Tongue (tissue), 2 donors: ENCODE measurements around the gene ZDHHC8. TPM values are rescaled to one million over a fixed set of nuclear protein-coding genes. Genes with fewer than 3 reads are reported as not detected.

Source experiments
- DNase-seq: peaks from one replicate; pipeline ENCODE4 v3.0.0-alpha.2; 2015
- total RNA-seq: library from RNA; depleted of rRNA; stranded (reverse); fragments of >200 nt; gene quantifications from one replicate; pipeline ENCODE4 v1.2.3, GENCODE V29; 2014

Gene ZDHHC8
- total RNA-seq, 1 donor from 2014 or later, result 39.4 TPM

GRCh38 chr22:20096574-20097420 lies 34.8 kb upstream of the ZDHHC8 start:
- DNase-seq, result no peak

DNA sequence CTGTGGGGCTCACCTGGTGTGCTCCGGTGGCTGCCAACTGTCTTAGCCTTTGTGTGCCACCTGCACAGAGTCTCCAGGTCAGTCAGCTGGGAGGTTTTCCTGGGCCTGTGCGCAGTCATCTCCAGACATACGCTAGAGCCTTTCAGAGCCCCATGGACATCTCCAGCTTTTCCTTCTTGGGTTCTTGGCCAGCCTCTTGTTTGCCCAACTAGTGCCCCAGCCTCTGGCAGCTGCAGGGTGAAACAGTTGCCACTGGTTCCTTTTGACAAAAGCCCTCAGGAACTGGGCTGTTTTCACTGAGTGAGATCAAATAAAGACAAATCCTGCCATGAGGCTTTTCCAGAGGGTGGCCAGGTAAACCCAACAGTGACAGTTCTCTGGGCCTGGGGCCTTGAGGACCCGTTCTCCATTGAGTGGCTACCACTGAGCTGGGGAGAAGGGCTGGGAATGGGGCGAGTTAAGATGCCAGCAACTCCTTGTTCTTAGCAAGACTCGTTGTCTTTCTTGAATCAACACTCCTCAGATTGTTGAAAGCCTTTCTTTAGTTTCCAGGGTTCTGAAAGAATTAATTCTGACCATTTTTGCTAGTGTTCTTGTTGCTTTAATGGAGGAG lies 32.4 kb upstream of the ZDHHC8 start:
- DNase-seq, result no peak

- DNase-seq, result no peak
These were observed 30.0 kb upstream of the ZDHHC8 start for GRCh38 chr22:20101638-20102037.

GRCh38 chr22:20102203-20102780 lies 29.3 kb upstream of the ZDHHC8 start:
- no peak for DNase-seq

DNA sequence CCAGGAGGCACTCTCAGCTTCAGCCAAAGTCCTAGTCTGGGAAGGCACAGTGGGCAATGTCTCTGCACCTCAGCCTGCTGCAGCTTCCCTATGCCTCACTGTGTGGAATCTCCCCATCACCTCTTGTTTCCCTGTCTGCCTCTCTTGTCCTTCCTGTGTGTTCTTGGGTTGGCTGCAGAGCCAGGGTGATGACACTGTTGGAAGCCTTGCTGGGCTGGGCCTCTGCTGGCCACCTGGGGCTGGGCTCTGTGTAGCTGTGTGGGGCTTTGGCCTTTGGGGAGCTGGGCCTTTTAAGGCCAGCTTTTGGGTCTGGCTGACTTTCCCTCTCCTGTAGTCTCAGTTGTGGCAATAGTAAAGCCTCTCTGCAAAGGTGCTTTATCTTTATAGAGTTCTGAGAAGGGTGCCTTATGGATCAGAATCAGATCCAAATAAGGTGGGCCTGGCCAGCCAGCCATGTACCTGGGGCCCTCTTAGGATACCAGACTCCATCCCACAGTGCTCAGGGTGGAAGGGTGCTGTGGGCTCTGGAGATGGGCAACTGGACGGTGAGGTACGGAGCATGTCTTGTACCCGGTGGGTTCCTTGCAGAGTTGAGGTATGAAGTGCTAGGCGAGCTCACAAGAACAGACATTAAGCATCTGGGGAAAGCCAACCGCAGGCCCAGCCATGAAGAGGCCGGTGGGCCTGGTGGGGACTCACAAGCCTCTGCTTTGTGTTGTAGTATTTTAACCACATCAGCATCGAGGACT lies 26.0 kb upstream of the ZDHHC8 start:
- no peak for DNase-seq

GRCh38 chr22:20106205-20106848 lies 25.3 kb upstream of the ZDHHC8 start:
- DNase-seq, result no peak

DNA sequence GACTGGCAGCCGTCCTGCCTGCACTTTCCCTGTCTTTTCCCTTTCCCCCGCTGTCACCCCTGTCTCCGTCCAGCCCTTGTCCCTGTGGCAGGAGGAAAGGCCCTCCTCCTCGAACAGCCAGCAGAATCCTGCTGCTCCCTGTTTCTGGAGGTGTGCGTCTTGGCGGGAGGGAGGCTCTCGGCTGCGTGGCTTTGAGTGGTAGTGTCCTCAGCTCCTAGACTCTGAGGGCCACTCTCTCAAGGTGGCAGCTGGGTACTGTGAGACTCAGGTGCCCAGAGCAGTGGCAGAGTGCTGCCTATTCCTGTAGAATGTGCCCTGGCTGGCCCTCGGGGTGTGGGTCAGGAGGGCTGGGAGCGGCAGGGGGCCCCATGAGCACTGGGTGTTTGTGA lies 24.8 kb upstream of the ZDHHC8 start:
- DNase-seq, result no peak

- no peak for DNase-seq
These were observed 24.1 kb upstream of the ZDHHC8 start for GRCh38 chr22:20107471-20107901.

GRCh38 chr22:20107951-20108756 lies 23.4 kb upstream of the ZDHHC8 start:
- no peak for DNase-seq

- DNase-seq, result no peak
These were observed 22.8 kb upstream of the ZDHHC8 start for GRCh38 chr22:20108757-20109230.

DNA sequence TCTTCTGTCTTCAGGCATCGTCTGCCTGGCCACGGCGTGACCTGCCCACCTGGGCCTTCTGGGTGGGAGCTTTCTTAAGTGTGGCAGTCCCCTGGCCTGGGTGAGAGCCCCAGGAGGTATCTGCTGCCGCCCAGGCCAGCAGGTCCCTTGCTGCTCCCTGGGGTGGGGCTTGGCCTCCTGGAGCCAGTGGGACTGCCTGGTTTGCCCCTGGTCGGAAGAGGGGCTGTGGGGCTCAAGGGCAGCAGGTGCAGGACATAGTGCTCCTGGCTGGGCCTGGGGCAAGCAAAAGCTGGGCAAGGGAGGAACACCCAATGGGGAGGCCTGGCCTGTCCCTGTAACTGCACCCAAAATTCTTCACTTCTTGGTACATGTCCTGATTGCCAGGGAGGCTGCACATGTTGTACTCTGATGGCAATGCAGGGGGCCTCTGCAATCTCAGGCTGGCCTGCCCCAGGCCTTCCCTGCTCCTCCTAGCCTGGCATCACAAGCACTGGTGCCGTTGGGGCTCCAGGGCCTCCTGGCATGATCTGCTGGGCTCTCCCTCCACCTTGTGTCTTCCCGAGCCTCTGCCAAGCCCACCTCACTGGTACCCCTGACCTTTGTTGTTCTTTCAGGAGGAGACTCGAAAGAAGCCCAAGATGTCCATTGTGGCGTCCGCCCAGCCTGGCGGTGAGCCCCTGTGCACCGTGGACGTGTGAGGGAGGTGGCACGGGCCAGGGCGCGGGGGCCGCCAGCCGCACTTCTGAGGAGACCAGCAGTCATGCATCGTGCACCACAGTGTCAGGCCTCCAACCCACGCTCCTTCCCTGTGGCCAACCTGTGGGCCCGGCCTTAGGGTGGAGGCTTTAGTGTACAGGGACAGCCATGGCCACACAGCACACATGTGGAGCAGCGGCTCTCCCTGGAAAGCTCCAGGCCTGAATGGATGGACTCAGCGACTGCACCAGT lies 21.9 kb upstream of the ZDHHC8 start:
- DNase-seq, result no peak

DNA sequence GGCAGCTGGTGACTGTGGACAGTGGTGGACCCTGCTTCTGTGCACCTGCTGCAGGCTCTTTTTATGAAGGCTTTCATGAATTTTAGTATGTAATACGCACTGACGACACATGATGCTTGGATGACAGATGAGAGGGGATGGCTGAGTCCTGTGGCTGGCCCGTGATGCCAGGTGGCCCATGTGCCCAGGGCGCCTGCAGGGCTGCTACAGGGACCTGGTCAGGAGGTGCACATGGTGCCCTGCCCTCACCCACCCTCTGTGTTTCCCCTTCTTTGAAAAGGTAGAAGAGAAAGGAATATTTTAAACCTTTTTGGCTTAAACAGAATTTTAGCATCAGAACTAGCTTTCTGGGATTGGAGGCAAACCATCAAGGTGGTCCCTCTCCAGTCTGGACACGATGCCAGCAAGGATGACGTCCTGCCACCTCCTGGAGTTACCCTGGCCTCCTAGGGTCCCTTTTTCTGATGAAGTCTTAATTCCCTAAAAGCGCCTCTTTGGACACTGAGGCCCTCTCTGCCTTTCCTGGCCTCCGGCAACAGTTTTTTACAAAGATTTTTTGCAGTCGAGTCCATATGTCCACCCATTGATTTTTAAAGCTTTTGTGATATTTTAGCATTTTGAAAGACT lies 21.1 kb upstream of the ZDHHC8 start:
- no peak for DNase-seq

DNA sequence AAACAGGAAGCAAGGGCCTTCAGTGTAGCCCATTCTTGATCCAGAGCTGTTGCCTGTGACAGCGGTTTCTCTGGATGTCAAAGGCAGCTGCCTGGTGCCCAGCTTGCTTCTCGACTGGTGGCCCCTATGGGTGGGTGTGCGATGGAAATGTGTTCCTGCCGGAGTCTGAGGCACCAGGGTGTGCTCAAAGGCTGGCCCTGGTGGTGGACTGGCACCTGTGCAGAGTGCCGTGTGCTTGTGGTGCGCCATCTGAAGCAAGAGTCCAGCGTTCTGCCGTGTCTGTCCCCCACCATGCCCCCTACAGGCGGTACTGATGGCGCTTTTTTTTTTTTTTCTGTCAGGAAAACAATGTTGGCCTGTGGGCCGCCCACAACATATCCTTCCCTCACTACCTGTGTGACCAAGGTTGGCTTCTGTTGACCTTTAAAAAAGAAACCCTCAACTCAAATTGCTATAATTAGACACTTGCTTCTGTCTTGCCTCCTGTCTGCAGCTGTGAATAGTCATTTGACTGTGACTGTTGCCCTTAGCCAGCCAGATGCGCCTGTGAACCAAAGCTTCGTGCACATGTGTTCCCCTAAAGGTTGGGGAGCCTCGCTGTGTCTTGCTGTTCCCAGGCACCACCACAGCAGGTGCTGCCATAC lies 20.4 kb upstream of the ZDHHC8 start:
- no peak for DNase-seq

GRCh38 chr22:20111689-20112622 lies 19.6 kb upstream of the ZDHHC8 start:
- DNase-seq, result no peak

DNA sequence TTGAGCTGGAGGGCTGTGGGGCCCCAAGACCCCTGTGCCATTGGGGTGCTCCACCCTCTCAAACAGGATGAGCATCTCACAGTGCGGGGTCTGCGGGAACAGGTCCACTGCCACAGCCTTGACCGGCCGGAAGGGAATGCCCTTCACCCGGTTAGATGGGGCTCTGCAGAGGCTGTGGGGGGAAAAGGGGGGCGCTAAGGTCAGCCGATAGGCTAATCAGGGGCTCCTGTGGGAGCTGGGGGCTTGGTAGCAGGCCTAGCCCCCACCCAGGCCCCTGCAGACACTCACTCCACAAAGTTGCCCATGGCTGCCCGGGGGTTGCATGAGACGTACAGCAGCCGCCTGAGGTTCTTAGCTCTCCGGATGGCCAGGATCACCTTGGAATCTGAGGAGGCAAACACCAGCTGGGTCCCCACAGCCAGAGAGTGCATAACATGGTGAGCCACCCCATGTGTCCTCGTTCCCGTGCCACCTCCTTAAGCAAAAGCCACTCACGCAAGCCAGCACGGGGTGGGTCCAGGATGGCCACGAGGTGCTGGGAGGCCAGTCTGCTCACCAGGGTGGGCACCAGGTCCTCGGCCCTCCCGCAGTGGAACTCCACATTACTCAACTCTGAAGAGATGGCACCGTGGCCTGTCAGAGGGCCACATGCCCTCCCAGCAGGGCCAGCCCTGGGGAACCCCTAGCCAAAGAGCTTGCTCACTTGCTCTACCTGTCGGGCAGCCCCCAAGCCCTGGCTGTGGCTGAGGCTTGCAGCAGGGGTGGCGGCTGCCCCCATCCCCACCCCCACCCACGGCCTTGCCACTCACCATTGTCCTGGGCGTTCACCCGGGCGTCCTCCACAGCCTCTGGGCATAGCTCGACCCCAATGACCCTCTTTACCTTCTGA lies 18.7 kb upstream of the ZDHHC8 start:
- DNase-seq, result no peak

DNA sequence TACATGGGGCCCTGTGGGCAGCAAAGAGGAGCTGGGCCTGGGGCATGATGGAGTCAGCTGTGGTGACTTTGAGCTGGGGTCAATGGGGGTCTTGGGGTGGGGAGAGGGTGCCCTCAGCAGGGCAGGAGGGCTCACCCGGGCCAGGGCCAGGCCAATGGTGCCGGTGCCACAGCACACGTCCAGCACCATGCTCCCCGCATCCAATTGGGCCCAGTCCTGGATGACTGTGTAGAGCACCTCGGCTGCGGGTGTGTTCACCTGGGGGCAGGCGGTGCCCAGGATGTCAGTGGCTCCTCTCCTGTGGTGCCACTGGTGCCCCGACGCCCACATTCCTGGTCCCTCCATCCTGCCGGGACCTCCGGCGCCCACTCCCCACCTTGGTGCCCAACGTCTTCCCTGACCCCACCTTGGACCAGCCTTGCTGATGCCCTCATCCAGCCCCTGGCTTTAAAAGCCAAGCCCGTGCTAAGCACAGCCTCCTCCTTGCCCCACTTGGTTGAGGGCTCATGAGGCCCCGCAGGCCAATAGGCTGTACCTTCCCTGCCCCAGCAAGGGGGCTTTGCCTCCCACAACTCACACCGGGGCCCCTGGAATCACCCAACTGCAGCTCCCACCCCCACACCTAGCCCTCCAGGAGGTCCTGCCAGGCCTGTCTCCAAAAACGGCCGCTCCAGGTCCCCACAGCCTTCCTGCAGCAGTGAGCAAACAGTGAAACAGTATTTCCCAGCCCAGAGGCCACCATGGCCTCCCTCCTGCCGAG lies 17.9 kb upstream of the ZDHHC8 start:
- DNase-seq, result no peak
